ENCODE results near the gene IMPA2. TPM values are rescaled to one million over a fixed set of nuclear protein-coding genes. Genes with fewer than 3 reads are reported as not detected.

IMPA2 gene
- total RNA-seq, 1 experiment from 2014 or later: 22.4 TPM

DNA sequence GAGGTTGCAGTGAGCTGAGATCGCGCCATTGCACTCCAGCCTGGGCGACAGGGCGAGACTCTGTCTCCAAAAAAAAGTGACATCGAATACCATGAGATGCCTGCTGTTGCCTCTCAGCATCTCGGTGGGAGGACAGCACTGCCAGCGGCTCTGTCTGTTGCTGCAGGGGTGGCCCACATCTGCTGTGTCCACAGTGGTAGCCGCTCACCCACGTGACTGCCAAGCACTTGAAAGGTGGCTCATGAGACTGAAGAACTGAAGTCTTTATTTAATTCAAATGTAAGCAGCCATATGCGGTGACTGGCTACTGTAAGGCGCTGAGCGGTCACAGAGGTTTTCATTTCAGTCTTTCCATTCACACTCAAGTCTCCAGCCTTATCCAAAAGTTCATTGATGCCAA lies 25.8 kb downstream of the IMPA2 start:
- BruUV-seq (replicated peaks): no TSS peak
- no peak overlapping the region for H3K27ac ChIP-seq (ENCODE audit: low read depth, low read length, poor library complexity, severe bottlenecking)
- no peaks in the 10 kb centered on the region for H3K9me3 ChIP-seq (ENCODE audit: low read depth, low read length, poor library complexity, severe bottlenecking)
- no peaks in the 10 kb centered on the region for H3K27me3 ChIP-seq (replicated peaks; ENCODE audit: insufficient read depth, low read depth, low read length, poor library complexity)
- H3K36me3 ChIP-seq (ENCODE audit: insufficient read depth, low read length, poor library complexity, severe bottlenecking): no peaks in the 10 kb centered on the region
- ChIA-PET CTCF (no interaction called here), POLR2A (ENCODE audit: low non-redundant PET) (no interaction called here)
- intact Hi-C loops (cut with micrococcal nuclease; ENCODE audit: unreplicated experiment): no loop called here
- no peaks in the 10 kb centered on the region for H3K4me1 ChIP-seq (ENCODE audit: insufficient read depth, low read length, poor library complexity, severe bottlenecking)
- no peak for TF ChIP-seq EZH2 (IDR thresholded peaks at IDR 0.05; ENCODE audit: borderline replicate concordance, low read depth, low read length, poor library complexity, severe bottlenecking)
- TF ChIP-seq CTCF (conservative IDR thresholded peaks at IDR 0.05; ENCODE audit: low read depth, low read length): no peak
- no peak for DNase-seq (ENCODE audit: low spot score)
- H3K4me3 ChIP-seq (ENCODE audit: low read depth, low read length, poor library complexity, severe bottlenecking): no peak overlapping the region

- CTCF ChIA-PET: no interaction called here
Observed at GRCh38 chr18:12008181-12008767, 27.0 kb downstream of the IMPA2 start.

DNA sequence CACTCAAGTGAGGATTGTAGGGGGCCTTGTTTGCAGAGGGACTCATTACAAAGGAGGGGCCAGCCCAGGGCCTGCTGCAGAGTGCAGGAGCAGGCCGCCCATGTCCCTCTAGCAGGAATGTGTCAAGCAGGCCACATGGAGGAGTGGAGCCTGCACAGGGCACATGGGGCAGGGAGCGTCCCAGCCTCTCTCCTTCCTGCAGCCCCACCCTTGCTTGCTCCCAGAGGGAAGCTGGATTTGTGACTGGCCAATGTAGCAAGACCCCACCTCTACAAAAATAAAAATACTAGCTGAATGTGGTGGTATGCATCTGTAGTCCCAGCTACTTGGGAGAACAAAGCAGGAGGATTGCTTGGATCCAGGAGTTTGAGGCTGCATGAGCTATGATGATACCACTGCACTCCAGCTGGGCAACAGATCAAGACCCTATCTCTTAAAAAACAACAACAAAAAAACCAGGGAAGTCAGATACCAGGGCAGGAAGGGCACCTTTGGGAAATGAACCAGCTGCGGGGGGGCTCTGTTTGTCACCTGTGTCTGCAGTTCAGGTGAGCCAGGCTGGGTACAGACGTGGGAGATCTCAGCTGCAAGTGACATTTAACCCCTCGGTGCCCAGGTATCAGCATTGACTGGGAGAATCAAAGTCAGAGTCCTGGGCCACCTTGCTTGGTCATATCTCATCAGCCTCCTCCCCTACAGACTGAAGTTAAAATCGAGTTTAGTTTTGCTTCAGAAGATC lies 27.7 kb downstream of the IMPA2 start:
- BruUV-seq (replicated peaks): no TSS peak
- ChIA-PET CTCF (no interaction called here), POLR2A (ENCODE audit: low non-redundant PET) (no interaction called here)
- no peak overlapping the region for H3K27ac ChIP-seq (ENCODE audit: low read depth, low read length, poor library complexity, severe bottlenecking)
- H3K27me3 ChIP-seq (replicated peaks; ENCODE audit: insufficient read depth, low read depth, low read length, poor library complexity): no peaks in the 10 kb centered on the region
- no peaks in the 10 kb centered on the region for H3K4me1 ChIP-seq (ENCODE audit: insufficient read depth, low read length, poor library complexity, severe bottlenecking)
- intact Hi-C loops (cut with micrococcal nuclease; ENCODE audit: unreplicated experiment): no loop called here
- TF ChIP-seq CTCF (conservative IDR thresholded peaks at IDR 0.05; ENCODE audit: low read depth, low read length) (no peak), EZH2 (IDR thresholded peaks at IDR 0.05; ENCODE audit: borderline replicate concordance, low read depth, low read length, poor library complexity, severe bottlenecking) (no peak)
- no peak overlapping the region for H3K4me3 ChIP-seq (ENCODE audit: low read depth, low read length, poor library complexity, severe bottlenecking)
- no peak for DNase-seq (ENCODE audit: low spot score)
- no peaks in the 10 kb centered on the region for H3K36me3 ChIP-seq (ENCODE audit: insufficient read depth, low read length, poor library complexity, severe bottlenecking)
- H3K9me3 ChIP-seq (ENCODE audit: low read depth, low read length, poor library complexity, severe bottlenecking): no peaks in the 10 kb centered on the region

More at GRCh38 chr18:12008181-12008767, 27.0 kb downstream of the IMPA2 start:
- intact Hi-C loops (cut with micrococcal nuclease; ENCODE audit: unreplicated experiment): no loop called here
- no peak overlapping the region for H3K4me3 ChIP-seq (ENCODE audit: low read depth, low read length, poor library complexity, severe bottlenecking)
- TF ChIP-seq EZH2 (IDR thresholded peaks at IDR 0.05; ENCODE audit: borderline replicate concordance, low read depth, low read length, poor library complexity, severe bottlenecking) (no peak), CTCF (conservative IDR thresholded peaks at IDR 0.05; ENCODE audit: low read depth, low read length) (no peak)
- H3K27me3 ChIP-seq (replicated peaks; ENCODE audit: insufficient read depth, low read depth, low read length, poor library complexity): no peaks in the 10 kb centered on the region
- no peak overlapping the region for H3K27ac ChIP-seq (ENCODE audit: low read depth, low read length, poor library complexity, severe bottlenecking)
- BruUV-seq (replicated peaks): no TSS peak
- POLR2A ChIA-PET (ENCODE audit: low non-redundant PET): no interaction called here
- no peaks in the 10 kb centered on the region for H3K36me3 ChIP-seq (ENCODE audit: insufficient read depth, low read length, poor library complexity, severe bottlenecking)
- no peaks in the 10 kb centered on the region for H3K4me1 ChIP-seq (ENCODE audit: insufficient read depth, low read length, poor library complexity, severe bottlenecking)
- no peak for DNase-seq (ENCODE audit: low spot score)
- no peaks in the 10 kb centered on the region for H3K9me3 ChIP-seq (ENCODE audit: low read depth, low read length, poor library complexity, severe bottlenecking)

All from A673 (cell line).